A673 (cell line): ENCODE data around the gene CCDC154. TPM values are rescaled to one million over a fixed set of nuclear protein-coding genes. Genes with fewer than 3 reads are reported as not detected.

Experiments used
- BruUV-seq: library from RNA; stranded (reverse); fragments of 400-500 nt; replicated peaks from 2 replicates; lab custom pipeline; 2021; lab: Mats Ljungman, UMichigan
- CTCF ChIA-PET: fragments of 300-600 bp; sonication (Branson Sonifier 250); formaldehyde crosslinking; loops from one replicate; lab custom pipeline; 2022; ENCODE audit warnings: antibody characterized with exemption; lab: Charles Lee
- POLR2A ChIA-PET: fragments of 300-600 bp; sonication (Branson Sonifier 250); formaldehyde crosslinking; loops from one replicate; lab custom pipeline; 2022; ENCODE audit warnings: antibody characterized with exemption; ENCODE audit not compliant: low non-redundant PET; lab: Charles Lee
- DNase-seq: peaks from one replicate; pipeline ENCODE4 v3.0.0-alpha.2; 2015; ENCODE audit warnings: low spot score
- H3K27ac ChIP-seq: fragments of 200-600 bp; sonication (generic); 2 replicates; pipeline ENCODE4 v1.5.1; 2016; ENCODE audit warnings: mixed run types, low read depth, mild to moderate bottlenecking, mixed read lengths, antibody characterized with exemption, low read length; ENCODE audit not compliant: poor library complexity, severe bottlenecking
- H3K27me3 ChIP-seq: fragments of 200-600 bp; sonication (generic); replicated peaks from 2 replicates; pipeline ENCODE4 v1.6.1; 2017; ENCODE audit warnings: mixed run types, low read depth, mild to moderate bottlenecking, mixed read lengths, antibody characterized with exemption, low read length; ENCODE audit not compliant: insufficient read depth, poor library complexity
- H3K36me3 ChIP-seq: fragments of 200-600 bp; sonication (generic); 2 replicates; pipeline ENCODE4 v1.6.1; 2016; ENCODE audit warnings: mixed run types, mild to moderate bottlenecking, mixed read lengths, antibody characterized with exemption, low read length; ENCODE audit not compliant: insufficient read depth, poor library complexity, severe bottlenecking
- H3K4me1 ChIP-seq: fragments of 200-600 bp; sonication (generic); 2 replicates; pipeline ENCODE4 v1.6.1; 2017; ENCODE audit warnings: mixed run types, mild to moderate bottlenecking, mixed read lengths, antibody characterized with exemption, low read length; ENCODE audit not compliant: insufficient read depth, poor library complexity, severe bottlenecking
- H3K4me3 ChIP-seq: fragments of 200-600 bp; sonication (generic); 2 replicates; pipeline ENCODE4 v1.5.1; 2016; ENCODE audit warnings: low read depth, mixed run types, mild to moderate bottlenecking, mixed read lengths, low read length; ENCODE audit not compliant: poor library complexity, severe bottlenecking
- H3K9me3 ChIP-seq: fragments of 200-600 bp; sonication (generic); 2 replicates; pipeline ENCODE4 v1.6.1; 2016; ENCODE audit warnings: mixed run types, low read depth, mild to moderate bottlenecking, mixed read lengths, antibody characterized with exemption, low read length; ENCODE audit not compliant: poor library complexity, severe bottlenecking
- EZH2 ChIP-seq: fragments of 200-600 bp; sonication (generic); IDR thresholded peaks from 2 replicates; pipeline ENCODE4 v1.6.1; 2017; ENCODE audit warnings: borderline replicate concordance, low read depth, mild to moderate bottlenecking, mixed read lengths, antibody characterized with exemption, low read length; ENCODE audit not compliant: poor library complexity, severe bottlenecking
- intact Hi-C: fragments of 100-400 bp; cut with micrococcal nuclease; formaldehyde crosslinking; loops from one replicate; pipeline ENCODE4 v1.10.0; 2022; ENCODE audit not compliant: unreplicated experiment
- total RNA-seq: library from RNA; stranded (reverse); gene quantifications from 2 replicates; pipeline ENCODE4 v1.2.3, GENCODE V29; 2021
- TF ChIP-seq, protein P1 (sequence below): fragments of 300-800, 200-600 bp; sonication (generic); conservative IDR thresholded peaks from 2 replicates; pipeline ENCODE4 v1.5.1; 2017; ENCODE audit warnings: low read depth, mild to moderate bottlenecking, antibody characterized with exemption, low read length, moderate library complexity, mixed read lengths

Gene CCDC154
- total RNA-seq, 1 experiment from 2014 or later = 1.2 TPM

DNA sequence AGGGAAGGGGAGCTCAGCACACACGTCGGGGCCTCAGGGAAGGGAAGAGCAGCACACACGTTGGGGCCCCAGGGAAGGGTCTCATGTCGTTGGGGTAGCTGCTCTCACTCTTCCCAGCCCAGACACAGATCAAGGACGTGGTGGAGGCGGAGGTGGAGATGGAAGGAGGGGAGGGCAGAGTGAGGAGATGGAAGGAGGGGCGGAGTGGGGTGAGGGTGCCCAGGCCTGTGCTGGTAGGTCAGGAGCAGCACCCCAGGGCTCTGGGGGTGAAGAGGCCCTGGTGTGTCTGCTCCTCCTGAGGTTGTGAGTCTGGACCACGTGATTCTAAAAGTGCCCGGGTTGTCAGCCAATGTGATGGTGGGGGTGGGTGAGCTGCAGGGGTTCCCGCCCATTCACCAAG lies 15.6 kb upstream of the CCDC154 start:
- H3K4me3 ChIP-seq = no peak overlapping the region
- peak overlapping the region; percentile 23 for H3K27ac ChIP-seq
- CTCF ChIA-PET = no interaction called here
- no TSS peak for BruUV-seq
- TF ChIP-seq, protein P1, sequence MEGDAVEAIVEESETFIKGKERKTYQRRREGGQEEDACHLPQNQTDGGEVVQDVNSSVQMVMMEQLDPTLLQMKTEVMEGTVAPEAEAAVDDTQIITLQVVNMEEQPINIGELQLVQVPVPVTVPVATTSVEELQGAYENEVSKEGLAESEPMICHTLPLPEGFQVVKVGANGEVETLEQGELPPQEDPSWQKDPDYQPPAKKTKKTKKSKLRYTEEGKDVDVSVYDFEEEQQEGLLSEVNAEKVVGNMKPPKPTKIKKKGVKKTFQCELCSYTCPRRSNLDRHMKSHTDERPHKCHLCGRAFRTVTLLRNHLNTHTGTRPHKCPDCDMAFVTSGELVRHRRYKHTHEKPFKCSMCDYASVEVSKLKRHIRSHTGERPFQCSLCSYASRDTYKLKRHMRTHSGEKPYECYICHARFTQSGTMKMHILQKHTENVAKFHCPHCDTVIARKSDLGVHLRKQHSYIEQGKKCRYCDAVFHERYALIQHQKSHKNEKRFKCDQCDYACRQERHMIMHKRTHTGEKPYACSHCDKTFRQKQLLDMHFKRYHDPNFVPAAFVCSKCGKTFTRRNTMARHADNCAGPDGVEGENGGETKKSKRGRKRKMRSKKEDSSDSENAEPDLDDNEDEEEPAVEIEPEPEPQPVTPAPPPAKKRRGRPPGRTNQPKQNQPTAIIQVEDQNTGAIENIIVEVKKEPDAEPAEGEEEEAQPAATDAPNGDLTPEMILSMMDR = no peak
- no peak for TF ChIP-seq EZH2
- POLR2A ChIA-PET = interaction anchor here (0.6 kb wide), 1 partner anchor 33 kb away, joined by 13 read pairs; no protein-coding TSS in a partner anchor
- intact Hi-C loops = no loop called here
- H3K9me3 ChIP-seq = no peaks in the 10 kb centered on the region
- H3K36me3 ChIP-seq = no peaks in the 10 kb centered on the region
- DNase-seq = no peak
- H3K4me1 ChIP-seq = no peaks in the 10 kb centered on the region
- no peaks in the 10 kb centered on the region for H3K27me3 ChIP-seq

DNA sequence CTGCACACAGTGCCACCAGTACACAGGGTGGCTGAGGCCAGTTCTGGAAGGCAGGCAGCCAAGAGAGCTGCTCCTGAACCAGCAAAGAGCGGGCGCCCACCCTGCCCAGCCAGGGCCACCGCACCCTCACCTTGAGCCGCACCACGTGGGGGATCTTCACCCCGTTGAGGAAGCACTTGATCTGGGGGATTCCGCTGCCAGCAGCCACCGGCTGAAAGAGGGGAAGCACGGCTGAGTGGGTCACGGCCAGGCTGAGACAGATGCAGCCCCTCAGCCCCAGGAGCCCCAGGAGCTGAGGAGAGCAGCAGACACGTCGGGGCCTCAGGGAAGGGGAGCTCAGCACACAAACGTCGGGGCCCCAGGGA lies 14.6 kb upstream of the CCDC154 start:
- no peaks in the 10 kb centered on the region for H3K4me1 ChIP-seq
- H3K36me3 ChIP-seq = no peaks in the 10 kb centered on the region
- CTCF ChIA-PET = no interaction called here
- intact Hi-C loops = no loop called here
- no peak overlapping the region for H3K4me3 ChIP-seq
- H3K27ac ChIP-seq = no peak overlapping the region
- TF ChIP-seq EZH2 = no peak
- TF ChIP-seq, protein P1 = no peak
- BruUV-seq = no TSS peak
- no peaks in the 10 kb centered on the region for H3K9me3 ChIP-seq
- POLR2A ChIA-PET = no interaction called here
- no peaks in the 10 kb centered on the region for H3K27me3 ChIP-seq
- no peak for DNase-seq

- Histone ChIP-seq H3K4me3 (no peak overlapping the region), H3K36me3 (no peaks in the 10 kb centered on the region), H3K27me3 (no peaks in the 10 kb centered on the region), H3K4me1 (no peaks in the 10 kb centered on the region), H3K9me3 (no peaks in the 10 kb centered on the region), H3K27ac (no peak overlapping the region)
- no TSS peak for BruUV-seq
- ChIA-PET POLR2A (no interaction called here), CTCF (no interaction called here)
- TF ChIP-seq, protein P1 = no peak
- TF ChIP-seq EZH2 = no peak
- DNase-seq = no peak
- intact Hi-C loops = no loop called here
These were observed 14.1 kb upstream of the CCDC154 start for GRCh38 chr16:1458336-1458976.
